HG03432 (cell line): ENCODE results near the gene NCBP2.

ENCODE experiments used
- ATAC-seq: cut with Tn5 transposase; IDR thresholded peaks from one replicate; pipeline ENCODE4 v1.9.1; 2021; ENCODE audit warnings: mild to moderate bottlenecking, moderate library complexity; ENCODE audit not compliant: unreplicated experiment

Gene NCBP2

GRCh38 chr3:196886144-196886543, 56.2 kb downstream of the NCBP2 start:
- ATAC-seq, result no peak
